ENCODE measurements around the gene FNIP2.

DNA sequence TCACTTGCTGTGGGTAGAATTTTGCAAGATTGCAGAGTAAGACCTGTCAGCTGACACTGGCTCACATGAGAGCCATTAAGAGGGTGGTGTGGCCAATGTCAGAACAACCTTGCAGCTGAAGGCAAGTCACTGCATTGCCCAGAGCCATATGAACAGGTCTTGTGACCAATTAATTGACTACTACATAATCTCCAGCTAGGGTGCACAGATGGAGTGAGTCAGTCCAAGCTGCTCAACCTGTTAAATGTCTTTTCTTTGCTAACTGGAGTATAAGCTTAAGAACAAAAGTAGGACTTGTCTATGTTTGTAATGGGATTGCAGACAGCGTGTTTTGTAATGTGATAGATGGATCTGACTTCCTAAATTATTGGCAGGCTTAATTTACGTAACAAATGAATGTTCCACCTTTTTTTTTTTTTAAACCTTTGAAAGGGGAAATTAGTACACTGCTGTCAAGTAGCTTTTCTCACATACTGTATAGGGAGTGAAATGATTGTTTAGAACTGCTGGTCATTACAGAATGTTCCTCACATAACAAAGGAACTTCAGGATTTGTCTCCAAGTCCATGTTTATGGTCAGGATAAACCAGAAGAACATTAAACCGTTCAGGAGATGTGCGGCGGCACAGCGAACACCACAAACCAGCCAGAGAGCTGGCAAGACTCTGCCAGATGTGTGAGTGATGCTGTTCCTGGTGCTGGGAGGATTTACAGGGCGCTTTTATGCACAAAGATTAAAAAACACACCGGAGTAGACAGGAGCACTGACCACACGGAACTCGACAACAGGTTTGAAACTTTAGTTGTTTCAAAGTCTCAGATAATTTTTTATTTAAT is 37.0 kb downstream of the FNIP2 start:
- TF ChIP-seq CTCF (IDR thresholded peaks at IDR 0.05) (no peak), EZH2 (IDR thresholded peaks at IDR 0.05; ENCODE audit: borderline replicate concordance, insufficient read depth, low read depth, low read length, poor library complexity, severe bottlenecking) (no peak)
